Colonic mucosa (tissue), 4 donors: ENCODE measurements around the gene KCTD3. TPM values are rescaled to one million over a fixed set of nuclear protein-coding genes. Genes with fewer than 3 reads are reported as not detected.

Experiments used
- DNase-seq: peaks from one replicate; pipeline ENCODE4 v3.0.0-alpha.2; 2020
- H3K27ac ChIP-seq: fragments of 200-600 bp; one replicate; pipeline ENCODE4 v1.8.0; 2021
- H3K27me3 ChIP-seq: fragments of 200-600 bp; one replicate; pipeline ENCODE4 v1.8.0; 2021
- H3K36me3 ChIP-seq: fragments of 200-600 bp; one replicate; pipeline ENCODE4 v1.8.0; 2021
- H3K4me1 ChIP-seq: fragments of 200-600 bp; one replicate; pipeline ENCODE4 v1.8.0; 2021; ENCODE audit warnings: mild to moderate bottlenecking
- H3K4me3 ChIP-seq: fragments of 200-600 bp; one replicate; pipeline ENCODE4 v1.8.0; 2021
- H3K9ac ChIP-seq, 2 donors: one replicate each; pipeline ENCODE4 v1.7.0; 2013; ENCODE audit warnings: control low read depth in 2 of 2, low read depth in 2 of 2, low read length in 2 of 2
- H3K9me3 ChIP-seq: fragments of 200-600 bp; one replicate; pipeline ENCODE4 v1.8.0; 2021
- CTCF ChIP-seq: fragments of 200-600 bp; IDR thresholded peaks from one replicate; pipeline ENCODE4 v1.8.0; 2022; ENCODE audit warnings: antibody characterized with exemption, mild to moderate bottlenecking
- intact Hi-C: fragments of 100-400 bp; cut with DNase I; formaldehyde crosslinking; loops from one replicate; pipeline ENCODE4 v1.14.1; 2022
- total RNA-seq, 2 donors: library from RNA; stranded (reverse); fragmentation: NEBNext Ultra II Directional in 1 of 2; extraction: Animal tissue kit (Norgen Biotek cat#: 25700) in 1 of 2; gene quantifications; one replicate each; pipeline ENCODE4 v1.2.1, GENCODE V29; 2021
- donor health status: healthy.
- donor health status: DM: no; HTN: no; CAD: no.
- donor health status: DM: no; HTN: no; CAD: no.

The KCTD3 gene
- total RNA-seq, 2 donors from 2014 or later: 33.6 to 50.9 TPM

GRCh38 chr1:215600258-215600792, 33.2 kb downstream of the KCTD3 start:
- Histone ChIP-seq H3K27ac (no peak overlapping the region), H3K9me3 (no peaks in the 10 kb centered on the region), H3K27me3 (no peaks in the 10 kb centered on the region), H3K4me3 (no peak overlapping the region), H3K4me1 (no peaks in the 10 kb centered on the region), H3K9ac (no peak overlapping the region), H3K36me3 (no peaks in the 10 kb centered on the region)
- no peak for DNase-seq
- intact Hi-C loops: no loop called here
- no peak for TF ChIP-seq CTCF

- Histone ChIP-seq H3K36me3 (no peaks in the 10 kb centered on the region), H3K9me3 (no peaks in the 10 kb centered on the region), H3K27ac (no peak overlapping the region), H3K9ac (no peak overlapping the region), H3K4me1 (no peaks in the 10 kb centered on the region), H3K27me3 (no peaks in the 10 kb centered on the region), H3K4me3 (no peak overlapping the region)
- intact Hi-C loops: no loop called here
- no peak for TF ChIP-seq CTCF
- no peak for DNase-seq
Observed at GRCh38 chr1:215600867-215601266, 33.8 kb downstream of the KCTD3 start.

- Histone ChIP-seq H3K27ac (no peak overlapping the region), H3K9ac (no peak overlapping the region), H3K9me3 (no peaks in the 10 kb centered on the region), H3K27me3 (no peaks in the 10 kb centered on the region), H3K4me1 (no peaks in the 10 kb centered on the region), H3K36me3 (no peaks in the 10 kb centered on the region), H3K4me3 (no peak overlapping the region)
- no peak for TF ChIP-seq CTCF
- DNase-seq: no peak
- intact Hi-C loops: no loop called here
Observed at GRCh38 chr1:215601276-215601675, 34.2 kb downstream of the KCTD3 start.

- Histone ChIP-seq H3K27ac (no peak overlapping the region), H3K4me1 (no peaks in the 10 kb centered on the region), H3K36me3 (no peaks in the 10 kb centered on the region), H3K9me3 (no peaks in the 10 kb centered on the region), H3K27me3 (no peaks in the 10 kb centered on the region), H3K4me3 (no peak overlapping the region), H3K9ac (no peak overlapping the region)
- intact Hi-C loops: no loop called here
- DNase-seq: no peak
- no peak for TF ChIP-seq CTCF
Observed at GRCh38 chr1:215603319-215603718, 36.2 kb downstream of the KCTD3 start.

- Histone ChIP-seq H3K9me3 (no peaks in the 10 kb centered on the region), H3K36me3 (no peaks in the 10 kb centered on the region), H3K27me3 (no peaks in the 10 kb centered on the region), H3K9ac (no peak overlapping the region), H3K4me3 (no peak overlapping the region), H3K4me1 (no peaks in the 10 kb centered on the region), H3K27ac (no peak overlapping the region)
- TF ChIP-seq CTCF: no peak
- DNase-seq: no peak
- intact Hi-C loops: no loop called here
Observed at GRCh38 chr1:215605011-215605621, 38.0 kb downstream of the KCTD3 start.
